Thyroid gland (tissue), 4 donors: Measurements from ENCODE around the gene UPK3A.

Source experiments
- CTCF ChIP-seq, 6 experiments: fragments of 200-600 bp in 3 of 6; fragments of 450-650 bp in 3 of 6; sonication (generic) in 3 of 6; IDR thresholded peaks; one replicate each; pipeline ENCODE4 v1.5.1; 2016 to 2019; ENCODE audit warnings: antibody characterized with exemption in 6 of 6, mild to moderate bottlenecking in 2 of 6, inconsistent platforms in 1 of 6, moderate library complexity in 1 of 6
- POLR2A ChIP-seq, 2 donors: fragments of 450-650 bp; IDR thresholded peaks; one replicate each; pipeline ENCODE4 v1.6.1; 2017; ENCODE audit warnings: antibody characterized with exemption in 2 of 2, mild to moderate bottlenecking in 2 of 2, moderate library complexity in 1 of 2

GRCh38 chr22:45254388-45254787 lies 30.4 kb upstream of the UPK3A start:
- no peak for TF ChIP-seq CTCF (IDR thresholded peaks at IDR 0.05)
- TF ChIP-seq POLR2A (IDR thresholded peaks at IDR 0.05) = no peak
